Coronary artery (tissue), 2 donors: ENCODE data around the gene MAPKAP1.

Experiments
- DNase-seq: peaks from one replicate; pipeline ENCODE4 v3.0.0-alpha.2; 2017; ENCODE audit warnings: low spot score
- H3K27ac ChIP-seq, 2 donors: fragments of 200-600 bp; sonication (generic); one replicate each; pipeline ENCODE4 v1.5.1; 2016 to 2019
- H3K4me3 ChIP-seq: fragments of 200-600 bp; sonication (generic); 2 replicates; pipeline ENCODE4 v1.5.1; 2016; ENCODE audit warnings: mild to moderate bottlenecking, moderate library complexity
- CTCF ChIP-seq: fragments of 200-600 bp; sonication (generic); IDR thresholded peaks from one replicate; pipeline ENCODE4 v1.5.1; 2019; ENCODE audit warnings: antibody characterized with exemption

The MAPKAP1 gene

GRCh38 chr9:125393426-125393825 lies 313.6 kb downstream of the MAPKAP1 start:
- TF ChIP-seq CTCF: no peak
- no peak overlapping the region for H3K27ac ChIP-seq
- no peak for DNase-seq
- no peak overlapping the region for H3K4me3 ChIP-seq

- DNase-seq: no peak
- no peak for TF ChIP-seq CTCF
- no peak overlapping the region for H3K4me3 ChIP-seq
- no peak overlapping the region for H3K27ac ChIP-seq
Observed at GRCh38 chr9:125391704-125392103, 315.3 kb downstream of the MAPKAP1 start.

GRCh38 chr9:125388978-125389377 lies 318.0 kb downstream of the MAPKAP1 start:
- no peak overlapping the region for H3K4me3 ChIP-seq
- TF ChIP-seq CTCF: no peak
- DNase-seq: no peak
- H3K27ac ChIP-seq: no peak overlapping the region

- TF ChIP-seq CTCF: no peak
- H3K27ac ChIP-seq: no peak overlapping the region
- DNase-seq: no peak
- H3K4me3 ChIP-seq: no peak overlapping the region
Observed at GRCh38 chr9:125387861-125388524, 319.0 kb downstream of the MAPKAP1 start.
